Skin epidermis (tissue), 12 donors: ENCODE measurements around the gene LIPC.

Experiments
- H3K27ac ChIP-seq, 21 experiments: fragments of 200-600 bp; sonication (generic) in 11 of 21; one replicate each; pipeline ENCODE4 v1.5.0; 2020; ENCODE audit warnings: mild to moderate bottlenecking in 3 of 21, inconsistent platforms in 2 of 21, moderate library complexity in 2 of 21
- H3K4me3 ChIP-seq, 7 experiments: fragments of 200-600 bp; sonication (generic) in 2 of 7; one replicate each; pipeline ENCODE4 v1.5.0; 2020; ENCODE audit warnings: inconsistent platforms in 2 of 7, mild to moderate bottlenecking in 2 of 7, moderate library complexity in 1 of 7

The LIPC gene

GRCh38 chr15:58556028-58556361, 124.2 kb downstream of the LIPC start:
- H3K27ac ChIP-seq: peak overlapping the region in 2 of 21 experiments; percentile 5 to 18

GRCh38 chr15:58556541-58556940, 124.8 kb downstream of the LIPC start:
- Histone ChIP-seq H3K4me3 (no peak overlapping the region), H3K27ac (peak overlapping the region in 2 of 21 experiments; percentile 5 to 18)

More at GRCh38 chr15:58556028-58556361, 124.2 kb downstream of the LIPC start:
- H3K4me3 ChIP-seq: no peak overlapping the region

GRCh38 chr15:58558777-58559176, 127.0 kb downstream of the LIPC start:
- no peak overlapping the region for H3K27ac ChIP-seq
- no peak overlapping the region for H3K4me3 ChIP-seq

- Histone ChIP-seq H3K27ac (no peak overlapping the region), H3K4me3 (no peak overlapping the region)
These were observed 128.3 kb downstream of the LIPC start for GRCh38 chr15:58559904-58560588.

- H3K27ac ChIP-seq: no peak overlapping the region
- no peak overlapping the region for H3K4me3 ChIP-seq
These were observed 129.5 kb downstream of the LIPC start for GRCh38 chr15:58561321-58561720.

GRCh38 chr15:58562135-58562534, 130.3 kb downstream of the LIPC start:
- Histone ChIP-seq H3K27ac (no peak overlapping the region), H3K4me3 (no peak overlapping the region)

GRCh38 chr15:58564981-58565380, 133.2 kb downstream of the LIPC start:
- no peak overlapping the region for H3K4me3 ChIP-seq
- H3K27ac ChIP-seq: no peak overlapping the region

GRCh38 chr15:58565619-58566018, 133.8 kb downstream of the LIPC start:
- H3K27ac ChIP-seq: no peak overlapping the region
- no peak overlapping the region for H3K4me3 ChIP-seq

GRCh38 chr15:58566029-58566428, 134.2 kb downstream of the LIPC start:
- Histone ChIP-seq H3K4me3 (no peak overlapping the region), H3K27ac (no peak overlapping the region)

- Histone ChIP-seq H3K27ac (peak overlapping the region in 4 of 21 experiments; percentile 9 to 55 (median 18)), H3K4me3 (no peak overlapping the region)
These were observed 136.4 kb downstream of the LIPC start for GRCh38 chr15:58568157-58568571.

- Histone ChIP-seq H3K27ac (no peak overlapping the region), H3K4me3 (no peak overlapping the region)
These were observed 137.7 kb downstream of the LIPC start for GRCh38 chr15:58569455-58569854.

- Histone ChIP-seq H3K4me3 (no peak overlapping the region), H3K27ac (no peak overlapping the region)
These were observed 139.7 kb downstream of the LIPC start for GRCh38 chr15:58571491-58571890.

- Histone ChIP-seq H3K27ac (no peak overlapping the region), H3K4me3 (no peak overlapping the region)
These were observed 140.7 kb downstream of the LIPC start for GRCh38 chr15:58572521-58572920.

- H3K27ac ChIP-seq: no peak overlapping the region
- no peak overlapping the region for H3K4me3 ChIP-seq
These were observed 141.5 kb downstream of the LIPC start for GRCh38 chr15:58573270-58573669.

GRCh38 chr15:58574631-58575030, 142.8 kb downstream of the LIPC start:
- Histone ChIP-seq H3K4me3 (no peak overlapping the region), H3K27ac (no peak overlapping the region)

GRCh38 chr15:58575045-58575786, 143.4 kb downstream of the LIPC start:
- Histone ChIP-seq H3K4me3 (no peak overlapping the region), H3K27ac (no peak overlapping the region)

- no peak overlapping the region for H3K27ac ChIP-seq
- no peak overlapping the region for H3K4me3 ChIP-seq
These were observed 144.9 kb downstream of the LIPC start for GRCh38 chr15:58576657-58577056.

- no peak overlapping the region for H3K4me3 ChIP-seq
- no peak overlapping the region for H3K27ac ChIP-seq
These were observed 150.4 kb downstream of the LIPC start for GRCh38 chr15:58582160-58582559.

- no peak overlapping the region for H3K4me3 ChIP-seq
- H3K27ac ChIP-seq: no peak overlapping the region
These were observed 151.5 kb downstream of the LIPC start for GRCh38 chr15:58583171-58583908.

GRCh38 chr15:58584789-58585461, 153.1 kb downstream of the LIPC start:
- no peak overlapping the region for H3K4me3 ChIP-seq
- no peak overlapping the region for H3K27ac ChIP-seq
